RPMI7951 (cell line): Measurements from ENCODE around the gene FUT7. TPM values are rescaled to one million over a fixed set of nuclear protein-coding genes. Genes with fewer than 3 reads are reported as not detected.
"Not testable (repeated sequence)": the region's sequence is repeated elsewhere in the genome, so short reads cannot be mapped to it uniquely, and the experiment has no call there.

Source experiments
- DNase-seq: peaks from one replicate; pipeline ENCODE4 v3.0.0-alpha.2; 2012; ENCODE audit warnings: low read depth
- total RNA-seq: library from RNA; depleted of rRNA; stranded (reverse); fragments of >200 nt; shearing (Covaris generic); gene quantifications from 2 replicates; pipeline ENCODE4 v1.2.3, GENCODE V29; 2014

Gene FUT7
- total RNA-seq, 1 experiment from 2014 or later: not detected

GRCh38 chr9:137004285-137004684, 27.6 kb downstream of the FUT7 start:
- not testable (repeated sequence) for DNase-seq

GRCh38 chr9:137002646-137003041, 29.2 kb downstream of the FUT7 start:
- no peak for DNase-seq

- no peak for DNase-seq
Observed at GRCh38 chr9:137001857-137002645, 29.8 kb downstream of the FUT7 start.

- peak; percentile 35 for DNase-seq
Observed at GRCh38 chr9:137000177-137000930, 31.5 kb downstream of the FUT7 start.

- peak; percentile 13 for DNase-seq
Observed at GRCh38 chr9:136997830-136998234, 34.1 kb downstream of the FUT7 start.

GRCh38 chr9:136997371-136997770, 34.5 kb downstream of the FUT7 start:
- DNase-seq: no peak

- DNase-seq: peak; percentile 15
Observed at GRCh38 chr9:136996361-136997292, 35.3 kb downstream of the FUT7 start, which contains the start of gene CLIC3. CLIC3 (minus strand) TSS chr9:136996568; CDS start chr9:136996543, 25 bp downstream.

- peak; percentile 28 for DNase-seq
Observed at GRCh38 chr9:136995772-136996311, 36.0 kb downstream of the FUT7 start.

- DNase-seq: no peak
Observed at GRCh38 chr9:136995362-136995761, 36.5 kb downstream of the FUT7 start.

- no peak for DNase-seq
Observed at GRCh38 chr9:136994888-136995230, 37.0 kb downstream of the FUT7 start.

GRCh38 chr9:136994180-136994887, 37.6 kb downstream of the FUT7 start:
- DNase-seq: no peak

- no peak for DNase-seq
Observed at GRCh38 chr9:136992819-136993369, 39.0 kb downstream of the FUT7 start.

- peak; percentile 81 for DNase-seq
Observed at GRCh38 chr9:136991993-136992818, 39.7 kb downstream of the FUT7 start, which contains the start of gene PAXX. PAXX (plus strand) TSS chr9:136992422; CDS start chr9:136992444, 22 bp downstream.

- DNase-seq: no peak
Observed at GRCh38 chr9:136990242-136990911, 41.5 kb downstream of the FUT7 start.

- DNase-seq: no peak
Observed at GRCh38 chr9:136988872-136989271, 43.0 kb downstream of the FUT7 start.

- no peak for DNase-seq
Observed at GRCh38 chr9:136985853-136986252, 46.0 kb downstream of the FUT7 start.

- no peak for DNase-seq
Observed at GRCh38 chr9:136985027-136985602, 46.8 kb downstream of the FUT7 start.

GRCh38 chr9:136984464-136985026, 47.3 kb downstream of the FUT7 start:
- DNase-seq: no peak
